Pancreas (tissue), 10 donors: Measurements from ENCODE around the gene AK2. TPM values are rescaled to one million over a fixed set of nuclear protein-coding genes. Genes with fewer than 3 reads are reported as not detected.
A peak's percentile ranks its signal among the peaks of the same experiment; 100 is the strongest.
"Not testable (repeated sequence)": the region's sequence is repeated elsewhere in the genome, so short reads cannot be mapped to it uniquely, and the experiment has no call there.

Experiments
- ATAC-seq, 4 donors: fragments of 200-7000 bp; cut with Tn5 transposase; one replicate each; pipeline versions ENCODE4 v1.8.0 to v1.9.1; 2020; ENCODE audit warnings: mild to moderate bottlenecking in 4 of 4, moderate library complexity in 4 of 4
- DNase-seq, 6 donors: peaks; one replicate each; pipeline ENCODE4 v3.0.0-alpha.2; 2020
- FAIRE-seq: peaks from 2 replicates; lab custom pipeline; 2012; peaks lifted over from hg19 to GRCh38; lab: Jason Lieb, UNC
- H3K27ac ChIP-seq, 4 donors: fragments of 200-600 bp; sonication (generic); 1 replicate in 3 of 4; 2 replicates in 1 of 4; pipeline versions ENCODE4 v1.5.0 to v1.8.0; 2020
- H3K27me3 ChIP-seq, 4 donors: fragments of 200-600 bp; one replicate each; pipeline ENCODE4 v1.8.0; 2021
- H3K36me3 ChIP-seq, 3 donors: fragments of 200-600 bp; sonication (generic) in 1 of 3; one replicate each; pipeline versions ENCODE4 v1.5.0 to v1.8.0; 2020 to 2021
- H3K4me1 ChIP-seq, 3 donors: fragments of 200-600 bp; one replicate each; pipeline ENCODE4 v1.8.0; 2021
- H3K4me3 ChIP-seq, 4 donors: fragments of 200-600 bp; sonication (generic) in 2 of 4; one replicate each; pipeline versions ENCODE4 v1.5.0 to v1.8.0; 2020 to 2021
- H3K9me3 ChIP-seq, 4 donors: fragments of 200-600 bp; one replicate each; pipeline ENCODE4 v1.8.0; 2021
- WGBS, 2 donors: extraction: QIAGEN DNeasy Blood & Tissue Kit; methylation state at CpG; one replicate each; pipeline ENCODE4 v1.1.7; 2013; 5-methylcytosine and 5-hydroxymethylcytosine counted together
- intact Hi-C, 3 donors: fragments of 100-400 bp; cut with DNase I; formaldehyde crosslinking; loops; one replicate each; pipeline versions ENCODE4 v1.11.1 to v1.14.2; 2022
- polyA plus RNA-seq, 2 donors: library from polyadenylated mRNA; stranded (reverse); fragments of 200-250 nt; gene quantifications; one replicate each; pipeline ENCODE4 v1.2.3, GENCODE V29; 2013
- total RNA-seq, 6 donors: library from RNA; stranded (reverse); fragmentation: NEBNext Ultra II Directional in 4 of 6; extraction: Animal tissue kit (Norgen Biotek cat#: 25700) in 4 of 6; gene quantifications; one replicate each; pipeline versions ENCODE4 v1.2.1 to v1.2.4, GENCODE V29; 2021 to 2023
- TF ChIP-seq, protein P1 (sequence below), 4 donors: fragments of 200-600 bp; sonication (generic) in 3 of 4; IDR thresholded peaks; one replicate each; pipeline versions ENCODE4 v1.5.0 to v1.8.0; 2021; ENCODE audit warnings: antibody characterized with exemption in 4 of 4
- donor health status: healthy with polysubstance abuse.
- donor health status: DM: no; HTN: no; CAD: no; lungs with moderate emphysema.
- donor health status: DM: no; HTN: no; CAD: no.
- donor health status: control.
- donor health status: control.
- donor health status: Bipolar disorder and iron deficiency.
- donor health status: DM: yes; HTN: yes; CAD: no.
- donor health status: DM: no; HTN: no; CAD: no.
- donor health status: DM: no; HTN: no; CAD: no.
- donor health status: DM: yes; HTN: yes; CAD: no.

Gene AK2
- total and polyA plus RNA-seq, 8 donors = 40.5 to 78.7 (median 61.4) TPM

DNA sequence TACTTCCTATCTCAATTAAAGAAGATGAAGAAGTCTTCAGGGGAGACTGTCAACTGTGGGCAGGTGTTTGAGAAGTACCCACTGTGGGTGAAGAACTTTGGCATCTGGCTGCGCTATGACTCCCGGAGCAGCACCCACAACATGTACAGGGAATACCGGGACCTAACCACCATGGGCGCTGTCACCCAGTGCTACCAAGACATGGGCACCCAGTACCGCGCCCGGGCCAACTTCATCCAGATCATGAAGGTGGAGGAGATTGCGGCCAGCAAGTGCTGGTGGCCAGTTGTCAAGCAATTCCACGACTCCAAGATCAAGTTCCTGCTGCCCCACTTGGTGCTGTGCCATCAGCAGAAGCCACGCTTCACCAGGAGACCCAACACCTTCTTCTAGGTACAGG is 56.6 kb downstream of the AK2 start:
- no peak overlapping the region for H3K4me3 ChIP-seq
- FAIRE-seq (no peak), ATAC-seq (no peak), DNase-seq (no peak)
- WGBS, 2 donors = 87 to 93% methylated on average over 10 of the region's 10 CpGs
- no peaks in the 10 kb centered on the region for H3K9me3 ChIP-seq
- TF ChIP-seq, protein P1, sequence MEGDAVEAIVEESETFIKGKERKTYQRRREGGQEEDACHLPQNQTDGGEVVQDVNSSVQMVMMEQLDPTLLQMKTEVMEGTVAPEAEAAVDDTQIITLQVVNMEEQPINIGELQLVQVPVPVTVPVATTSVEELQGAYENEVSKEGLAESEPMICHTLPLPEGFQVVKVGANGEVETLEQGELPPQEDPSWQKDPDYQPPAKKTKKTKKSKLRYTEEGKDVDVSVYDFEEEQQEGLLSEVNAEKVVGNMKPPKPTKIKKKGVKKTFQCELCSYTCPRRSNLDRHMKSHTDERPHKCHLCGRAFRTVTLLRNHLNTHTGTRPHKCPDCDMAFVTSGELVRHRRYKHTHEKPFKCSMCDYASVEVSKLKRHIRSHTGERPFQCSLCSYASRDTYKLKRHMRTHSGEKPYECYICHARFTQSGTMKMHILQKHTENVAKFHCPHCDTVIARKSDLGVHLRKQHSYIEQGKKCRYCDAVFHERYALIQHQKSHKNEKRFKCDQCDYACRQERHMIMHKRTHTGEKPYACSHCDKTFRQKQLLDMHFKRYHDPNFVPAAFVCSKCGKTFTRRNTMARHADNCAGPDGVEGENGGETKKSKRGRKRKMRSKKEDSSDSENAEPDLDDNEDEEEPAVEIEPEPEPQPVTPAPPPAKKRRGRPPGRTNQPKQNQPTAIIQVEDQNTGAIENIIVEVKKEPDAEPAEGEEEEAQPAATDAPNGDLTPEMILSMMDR (IDR thresholded peaks at IDR 0.05) = no peak
- H3K36me3 ChIP-seq = no peaks in the 10 kb centered on the region
- peak overlapping the region in 2 of 4 donors; percentile 83 to 87 for H3K27ac ChIP-seq
- no peaks in the 10 kb centered on the region for H3K27me3 ChIP-seq
- intact Hi-C loops = no loop called here
- peaks cover 0 to 13% (median 0%) of the 10 kb centered on the region in 3 donors for H3K4me1 ChIP-seq

- H3K4me1 ChIP-seq = peaks cover 0 to 13% (median 0%) of the 10 kb centered on the region in 3 donors
- DNase-seq = no peak
- 78 to 81% methylated on average over 4 of the region's 4 CpGs for WGBS, 2 donors
- FAIRE-seq = no peak
- no peak overlapping the region for H3K4me3 ChIP-seq
- intact Hi-C loops = no loop called here
- no peaks in the 10 kb centered on the region for H3K27me3 ChIP-seq
- no peak for ATAC-seq
- H3K9me3 ChIP-seq = no peaks in the 10 kb centered on the region
- no peaks in the 10 kb centered on the region for H3K36me3 ChIP-seq
- H3K27ac ChIP-seq = no peak overlapping the region
- TF ChIP-seq, protein P1 (IDR thresholded peaks at IDR 0.05) = no peak
These were observed 57.8 kb downstream of the AK2 start for GRCh38 chr1:32978854-32979253.

DNA sequence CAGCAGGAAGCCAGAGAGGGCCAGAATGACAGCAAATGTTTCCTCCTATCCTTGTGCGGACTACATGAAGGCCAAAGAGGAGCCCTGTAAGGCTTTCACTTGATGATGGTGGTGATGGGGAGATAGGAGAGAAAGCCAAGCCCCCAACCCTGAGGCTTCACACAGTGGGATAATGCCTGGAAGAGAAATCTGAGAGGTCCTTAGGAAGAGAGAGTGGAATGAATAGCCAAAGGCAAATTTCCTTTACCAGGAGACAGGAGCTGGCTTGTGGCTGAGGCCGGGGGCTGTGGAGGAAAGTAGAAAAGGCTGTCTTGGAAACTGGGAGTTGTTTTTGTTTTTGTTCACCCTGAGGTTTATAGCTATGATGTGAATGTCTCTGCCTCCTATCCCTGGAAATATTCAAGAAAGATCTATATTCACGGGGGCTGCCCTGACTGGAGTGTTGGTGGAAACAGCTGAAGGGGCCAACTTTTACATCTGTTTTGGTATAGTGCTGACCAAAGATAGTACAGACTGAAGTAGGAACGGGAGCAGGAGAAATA is 59.1 kb downstream of the AK2 start:
- WGBS, 2 donors = 79 to 85% methylated on average over 4 of the region's 4 CpGs
- no peak for FAIRE-seq

GRCh38 chr1:32975055-32975454 is 61.6 kb downstream of the AK2 start:
- FAIRE-seq, H3K27ac ChIP-seq, DNase-seq, H3K9me3 ChIP-seq, H3K4me1 ChIP-seq, H3K4me3 ChIP-seq, ATAC-seq, intact Hi-C loops, H3K27me3 ChIP-seq, H3K36me3 ChIP-seq: not testable (repeated sequence)
- whole genome bisulfite sequencing, 2 donors = 87 to 97% methylated on average over 21 to 22 of the region's 30 CpGs

More for the DNA sequence above, 59.1 kb downstream of the AK2 start:
- Histone ChIP-seq H3K27ac (no peak overlapping the region), H3K9me3 (no peaks in the 10 kb centered on the region), H3K4me3 (no peak overlapping the region), H3K4me1 (peaks cover 0 to 13% (median 0%) of the 10 kb centered on the region in 3 donors), H3K27me3 (no peaks in the 10 kb centered on the region), H3K36me3 (no peaks in the 10 kb centered on the region)
- ATAC-seq (no peak), DNase-seq (no peak)
- TF ChIP-seq, protein P1 (IDR thresholded peaks at IDR 0.05) = no peak
- intact Hi-C loops = no loop called here

DNA sequence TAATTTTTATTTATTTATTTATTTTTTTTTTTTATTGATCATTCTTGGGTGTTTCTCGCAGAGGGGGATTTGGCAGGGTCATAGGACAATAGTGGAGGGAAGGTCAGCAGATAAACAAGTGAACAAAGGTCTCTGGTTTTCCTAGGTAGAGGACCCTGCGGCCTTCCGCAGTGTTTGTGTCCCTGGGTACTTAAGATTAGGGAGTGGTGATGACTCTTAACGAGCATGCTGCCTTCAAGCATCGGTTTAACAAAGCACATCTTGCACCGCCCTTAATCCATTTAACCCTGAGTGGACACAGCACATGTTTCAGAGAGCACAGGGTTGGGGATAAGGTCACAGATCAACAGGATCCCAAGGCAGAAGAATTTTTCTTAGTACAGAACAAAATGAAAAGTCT is 63.2 kb downstream of the AK2 start:
- DNase-seq, H3K27me3 ChIP-seq, H3K4me1 ChIP-seq, H3K27ac ChIP-seq, H3K36me3 ChIP-seq, intact Hi-C loops, FAIRE-seq, H3K9me3 ChIP-seq: not testable (repeated sequence)
- WGBS, 2 donors = 22 to 41% methylated on average over 3 to 4 of the region's 6 CpGs
- peak in 1 of 4 donors; percentile 21 for ATAC-seq
- H3K4me3 ChIP-seq = peak overlapping the region in 2 of 4 donors; percentile 51 to 62

DNA sequence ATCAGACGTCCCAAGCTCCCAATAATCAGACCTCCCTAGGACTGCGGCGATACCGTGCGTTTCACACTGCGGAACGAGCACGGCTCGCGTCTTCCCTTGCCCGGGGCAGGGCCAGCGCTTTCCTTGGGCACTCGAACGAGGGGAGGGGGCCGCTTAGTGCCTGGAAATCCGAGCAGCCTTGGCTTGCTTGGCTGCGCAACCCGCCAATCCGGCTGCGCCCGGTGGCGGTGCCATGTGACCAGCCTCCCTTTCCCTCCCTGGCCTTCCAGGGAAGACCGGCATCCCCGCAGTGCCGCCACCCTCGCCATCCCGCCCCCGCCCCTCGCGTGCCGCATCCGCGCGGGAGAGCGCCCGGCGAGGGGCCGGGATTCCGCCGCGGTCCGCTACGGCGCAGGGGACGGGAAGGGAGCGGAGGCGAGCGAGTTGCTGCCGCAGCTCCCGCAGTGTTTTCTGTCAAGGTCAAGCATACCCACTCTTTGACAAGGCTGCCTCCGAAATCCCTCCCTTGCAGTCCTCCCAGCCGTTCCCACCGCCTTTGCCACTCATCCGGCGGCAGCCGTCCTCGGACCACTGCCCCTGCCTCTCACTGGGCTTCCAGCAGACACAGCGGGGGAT is 63.8 kb downstream of the AK2 start:
- no peak for FAIRE-seq
- peak; percentile 65 to 82 (median 71) for DNase-seq
- peak overlapping the region; percentile 31 to 62 (median 52) for H3K4me3 ChIP-seq

More for the DNA sequence above, 63.8 kb downstream of the AK2 start:
- intact Hi-C loops = no loop called here
- TF ChIP-seq, protein P1 (IDR thresholded peaks at IDR 0.05) = no peak
- 1% methylated on average over 36 to 58 of the region's 58 CpGs for WGBS, 2 donors
- Histone ChIP-seq H3K36me3 (no peaks in the 10 kb centered on the region), H3K9me3 (no peaks in the 10 kb centered on the region), H3K27ac (peak overlapping the region in 1 of 4 donors; percentile 41), H3K27me3 (no peaks in the 10 kb centered on the region), H3K4me1 (no peaks in the 10 kb centered on the region)
- ATAC-seq = peak; percentile 92 to 97 (median 96)
